ENCODE data around the gene ITGB4.

The ITGB4 gene

GRCh38 chr17:75799402-75799801 is 78.1 kb downstream of the ITGB4 start:
- DNase-seq: no peak

- DNase-seq: no peak
These were observed 82.6 kb downstream of the ITGB4 start for GRCh38 chr17:75803883-75804282.

- DNase-seq: no peak
These were observed 85.7 kb downstream of the ITGB4 start for GRCh38 chr17:75806822-75807500.

Measured in effector CD8-positive, alpha-beta T cell (primary cell).